CD4-positive, alpha-beta T cell treated with Interleukin-4 for 4 hours (primary cell): ENCODE data around the gene TSPAN16.
"Not testable (repeated sequence)": the region's sequence is repeated elsewhere in the genome, so short reads cannot be mapped to it uniquely, and the experiment has no call there.

Source experiments
- DNase-seq: peaks from one replicate; pipeline ENCODE4 v3.0.0-alpha.2; 2020

Gene TSPAN16

GRCh38 chr19:11269408-11269807, 26.6 kb upstream of the TSPAN16 start:
- DNase-seq = no peak

DNA sequence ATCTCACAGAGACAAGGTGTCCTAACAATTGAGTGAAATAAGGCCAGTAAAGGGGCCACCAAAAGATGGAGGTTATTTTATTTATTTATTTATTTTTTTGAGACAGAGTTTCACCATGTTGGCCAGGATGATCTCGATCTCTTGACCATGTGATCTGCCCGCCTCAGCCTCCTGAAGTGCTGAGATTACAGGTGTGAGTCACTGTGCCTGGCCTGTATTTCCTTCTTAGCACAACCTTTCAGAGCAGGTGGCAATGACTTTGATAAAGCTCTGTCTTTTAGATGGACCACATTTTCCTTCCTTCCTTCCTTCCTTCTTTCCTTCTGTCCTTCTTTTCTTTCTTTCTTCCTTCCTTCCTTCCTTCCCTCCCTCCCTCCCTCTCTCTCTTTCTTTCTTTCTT, 22.7 kb upstream of the TSPAN16 start:
- DNase-seq = no peak

DNA sequence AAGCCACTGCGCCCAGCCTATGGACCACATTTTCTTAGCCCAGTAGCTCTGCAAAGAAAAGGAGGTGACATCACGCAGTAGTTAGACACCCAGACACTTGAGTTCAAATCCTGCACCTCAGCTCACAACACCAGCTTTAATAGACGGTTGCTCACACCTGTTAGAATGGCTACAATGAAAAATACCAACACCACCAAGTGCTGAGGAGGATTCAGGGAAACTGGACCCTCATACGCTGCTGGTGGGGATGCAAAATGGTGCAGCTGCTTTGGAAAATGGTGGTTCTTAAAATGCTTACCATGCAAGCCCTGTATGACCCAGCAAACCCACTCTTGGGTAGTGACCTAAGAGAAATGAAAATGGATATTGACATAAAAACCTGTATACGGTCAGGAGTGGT, 22.0 kb upstream of the TSPAN16 start:
- DNase-seq = no peak

DNA sequence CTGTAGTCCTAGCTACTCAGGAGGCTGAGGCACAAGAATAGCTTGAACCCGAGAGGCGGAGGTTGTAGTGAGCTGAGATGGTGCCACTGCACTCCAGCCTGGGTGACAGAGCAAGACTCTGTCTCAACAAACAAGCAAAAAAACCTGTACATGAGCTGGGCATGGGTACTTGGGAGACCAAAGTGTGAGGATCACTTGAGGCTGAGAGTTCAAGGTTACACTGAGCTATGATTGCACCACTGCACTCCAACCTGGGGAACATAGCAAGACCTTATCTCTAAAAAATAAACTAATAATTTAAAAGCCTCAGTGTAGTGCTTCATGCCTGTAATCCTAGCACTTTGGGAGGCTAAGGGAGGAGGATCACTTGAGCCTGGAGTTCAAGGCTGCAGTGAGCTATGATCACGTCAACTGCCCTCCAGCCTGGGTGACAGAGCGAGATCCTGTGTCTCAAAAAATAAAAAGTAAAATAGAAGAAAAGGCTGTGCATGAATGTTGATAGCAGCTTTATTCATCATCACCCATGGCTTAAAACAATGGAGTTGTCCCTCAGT, 21.4 kb upstream of the TSPAN16 start:
- DNase-seq = no peak

DNA sequence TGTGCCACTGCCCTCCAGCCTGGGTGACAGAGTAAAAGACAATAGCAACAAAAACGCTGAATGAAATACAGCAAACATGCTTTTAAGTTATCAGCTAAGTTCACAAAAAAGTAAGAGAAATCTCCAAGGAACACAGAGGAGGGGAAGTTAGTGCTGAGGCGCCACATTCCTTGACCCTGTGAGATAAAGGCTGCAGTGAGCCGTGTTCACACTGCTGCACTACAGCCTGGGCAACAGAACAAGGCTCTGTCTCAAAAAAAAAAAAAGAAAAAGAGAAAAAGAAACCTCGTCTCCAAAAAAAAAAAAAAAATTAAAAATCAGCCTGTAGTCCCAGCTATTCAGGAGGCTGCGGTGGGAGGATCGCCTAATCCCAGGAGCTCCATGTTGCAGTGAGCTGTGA, 17.3 kb upstream of the TSPAN16 start:
- DNase-seq = no peak

DNA sequence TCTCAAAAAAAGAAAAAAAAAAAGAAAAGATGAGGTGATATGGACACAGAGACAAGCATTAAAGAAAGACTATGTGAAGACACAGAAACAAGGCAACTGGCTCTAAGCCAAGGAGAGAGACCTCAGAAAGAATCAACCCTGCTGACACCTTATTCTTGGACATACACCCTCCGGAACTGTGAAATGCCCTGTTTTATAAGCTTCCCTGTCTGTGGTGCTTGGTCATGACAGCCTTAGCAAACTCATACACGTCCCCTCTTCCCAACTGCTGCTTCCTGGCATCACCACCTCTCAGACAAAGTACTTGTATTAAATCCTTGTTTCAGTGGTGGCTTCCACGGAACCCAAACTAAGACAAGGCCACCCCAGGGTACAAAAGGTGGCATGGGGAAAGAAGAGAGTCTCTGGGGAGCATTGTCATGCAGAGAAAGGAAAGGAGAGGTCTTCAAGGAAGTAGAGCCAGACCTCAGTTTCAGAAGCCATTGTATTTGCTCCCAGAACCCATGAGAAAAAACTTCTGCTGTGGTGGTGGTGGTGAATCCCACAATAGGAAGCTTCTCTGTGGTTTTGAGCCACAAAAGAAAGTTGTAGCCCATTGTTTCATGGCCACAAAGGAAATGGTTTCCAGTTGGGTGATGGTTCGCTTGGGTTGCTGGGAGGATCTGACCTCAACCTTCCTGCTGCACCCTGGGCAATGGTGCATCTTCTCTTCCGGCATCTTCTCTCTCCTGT, 16.3 kb upstream of the TSPAN16 start:
- DNase-seq = peak; percentile 48

GRCh38 chr19:11281356-11282049, 14.5 kb upstream of the TSPAN16 start:
- no peak for DNase-seq

DNA sequence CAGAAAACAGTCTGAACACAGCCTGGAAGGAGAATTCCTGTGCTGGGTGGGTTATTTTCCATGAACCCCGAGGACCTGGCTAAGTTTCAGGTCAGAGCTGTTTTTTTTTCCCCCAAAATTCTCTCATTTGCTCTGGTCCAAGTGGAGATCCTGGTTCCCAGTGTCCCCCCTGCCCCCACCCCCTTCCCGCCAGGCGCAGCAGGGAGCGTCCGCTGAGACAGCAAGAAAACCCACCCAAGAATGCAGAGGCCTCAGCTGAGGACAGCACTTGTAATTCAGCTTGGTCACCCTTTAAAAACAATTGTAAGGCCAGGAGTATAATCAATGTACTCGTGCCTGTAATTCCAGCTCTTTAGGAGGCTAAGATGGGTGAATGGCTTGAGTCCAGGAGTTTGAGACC, 11.4 kb upstream of the TSPAN16 start:
- no peak for DNase-seq

- no peak for DNase-seq
Measured at GRCh38 chr19:11286312-11286974, 9.5 kb upstream of the TSPAN16 start.

- DNase-seq = no peak
Measured at GRCh38 chr19:11288349-11288748, 7.6 kb upstream of the TSPAN16 start.

- DNase-seq = no peak
Measured at GRCh38 chr19:11290256-11290655, 5.7 kb upstream of the TSPAN16 start.

GRCh38 chr19:11291415-11291814, 4.5 kb upstream of the TSPAN16 start:
- DNase-seq = no peak

DNA sequence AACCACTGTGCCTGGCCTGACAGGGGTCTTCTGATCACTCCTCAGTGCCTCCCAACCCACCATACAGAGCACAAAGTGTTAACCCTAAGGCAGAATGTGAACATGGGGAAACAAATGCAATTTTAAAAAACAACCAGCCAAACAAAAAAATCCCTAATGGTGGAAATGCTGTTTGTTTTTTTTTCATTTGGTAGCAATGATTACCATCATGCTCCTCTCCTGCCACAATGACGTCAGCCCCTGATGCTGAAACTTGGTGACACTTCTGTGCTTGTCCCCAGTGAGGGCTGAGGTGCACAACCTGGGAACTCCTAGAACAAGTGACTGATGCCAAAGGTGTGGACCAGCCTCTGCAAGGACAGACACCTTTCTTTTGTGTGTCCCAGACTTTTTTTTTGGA, 4.0 kb upstream of the TSPAN16 start:
- DNase-seq = no peak

GRCh38 chr19:11293433-11294389, 2.2 kb upstream of the TSPAN16 start:
- peak; percentile 67 for DNase-seq

DNA sequence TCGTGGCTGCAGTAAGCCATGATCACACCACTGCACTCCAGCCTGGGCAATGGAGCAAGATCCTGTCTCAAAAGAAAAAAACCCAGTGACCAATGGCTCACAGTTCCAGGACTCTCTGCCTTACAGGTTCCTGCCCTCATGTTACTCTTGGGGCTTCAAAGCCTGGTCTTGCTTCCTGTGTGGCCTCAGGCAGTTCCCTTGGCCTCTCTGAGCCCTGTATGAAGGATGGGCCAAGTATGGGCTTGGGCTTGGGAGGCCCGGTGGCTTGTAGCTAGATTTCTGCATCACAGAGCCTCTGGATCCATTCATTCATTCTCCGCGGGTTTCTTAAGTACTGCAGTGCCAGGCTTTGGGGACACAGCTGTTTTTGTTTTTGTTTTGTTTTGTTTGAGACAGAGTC, 780 bp upstream of the TSPAN16 start:
- DNase-seq = no peak

- DNase-seq = no peak
Measured at GRCh38 chr19:11296264-11296663, 304 bp downstream of the TSPAN16 start.

- DNase-seq = no peak
Measured at GRCh38 chr19:11299946-11300810, 4.2 kb downstream of the TSPAN16 start.

GRCh38 chr19:11300811-11301120, 4.8 kb downstream of the TSPAN16 start:
- no peak for DNase-seq

- no peak for DNase-seq
Measured at GRCh38 chr19:11304936-11305335, 9.0 kb downstream of the TSPAN16 start.

GRCh38 chr19:11306337-11306736, 10.4 kb downstream of the TSPAN16 start:
- DNase-seq = no peak

- not testable (repeated sequence) for DNase-seq
Measured at GRCh38 chr19:11320278-11320995, 24.5 kb downstream of the TSPAN16 start.
